ENCODE data around the gene DDA1. TPM values are rescaled to one million over a fixed set of nuclear protein-coding genes. Genes with fewer than 3 reads are reported as not detected.

DDA1 gene
- total and polyA plus RNA-seq, 2 of the 13 experiments (the other 11 are each of a cell fraction or from before 2014, with no cell fraction given), result 24.5 to 26.0 TPM

GRCh38 chr19:17309198-17309964 is at the start of gene DDA1 (continued):
- TF ChIP-seq KIAA2018 (CRISPR knock-in tag; IDR thresholded peaks at IDR 0.05; ENCODE audit: borderline replicate concordance), result no peak
- TF ChIP-seq ZSCAN12 (CRISPR knock-in tag; IDR thresholded peaks at IDR 0.05), result no peak
- no peak for TF ChIP-seq ATF7-NPFF (CRISPR knock-in tag; IDR thresholded peaks at IDR 0.05; ENCODE audit: low read depth)
- TF ChIP-seq ETV5 (CRISPR knock-in tag; IDR thresholded peaks at IDR 0.05; ENCODE audit: borderline replicate concordance), result peak; percentile 51; the same call in 1 of the 2 replicates
- no peak for TF ChIP-seq ZNF766 (CRISPR knock-in tag; IDR thresholded peaks at IDR 0.05; ENCODE audit: borderline replicate concordance)
- TF ChIP-seq DDIT3 (CRISPR knock-in tag; IDR thresholded peaks at IDR 0.05), result no peak
- no peak for TF ChIP-seq ESRRA (CRISPR knock-in tag; IDR thresholded peaks at IDR 0.05; ENCODE audit: low read depth)
- no peak for TF ChIP-seq ZXDC (CRISPR knock-in tag; IDR thresholded peaks at IDR 0.05)
- TF ChIP-seq ZKSCAN5 (CRISPR knock-in tag; IDR thresholded peaks at IDR 0.05), result no peak
- peak; percentile 73; the same call in 1 of the 2 replicates for TF ChIP-seq SNAPC4 (CRISPR knock-in tag; IDR thresholded peaks at IDR 0.05)
- TF ChIP-seq ZNF747 (CRISPR knock-in tag; IDR thresholded peaks at IDR 0.05; ENCODE audit: borderline replicate concordance), result peak; percentile 59; the same call in 1 of the 2 replicates
